Ishikawa (cell line): ENCODE results near the gene PEPD.

Source experiments
- CEBPB ChIP-seq: IDR thresholded peaks from 2 replicates; pipeline ENCODE4 v1.6.1; 2012
- CREB1 ChIP-seq: IDR thresholded peaks from 2 replicates; pipeline ENCODE4 v1.6.1; 2012; ENCODE audit warnings: low read depth
- EGR1 ChIP-seq: IDR thresholded peaks from 2 replicates; pipeline ENCODE4 v1.6.1; 2012
- EP300 ChIP-seq: IDR thresholded peaks from 2 replicates; pipeline ENCODE4 v1.6.1; 2012; ENCODE audit warnings: borderline replicate concordance
- FOXM1 ChIP-seq: IDR thresholded peaks from 2 replicates; pipeline ENCODE4 v1.6.1; 2012; ENCODE audit warnings: low read depth, borderline replicate concordance
- NFIC ChIP-seq: IDR thresholded peaks from 2 replicates; pipeline ENCODE4 v1.6.1; 2012
- RAD21 ChIP-seq: IDR thresholded peaks from 2 replicates; pipeline ENCODE4 v1.6.1; 2012; ENCODE audit warnings: low read depth
- TAF1 ChIP-seq: IDR thresholded peaks from 2 replicates; pipeline ENCODE4 v1.6.1; 2012; ENCODE audit warnings: low read depth, mild to moderate bottlenecking
- TCF12 ChIP-seq: IDR thresholded peaks from 2 replicates; pipeline ENCODE4 v1.6.1; 2012; ENCODE audit warnings: low read depth
- TEAD4 ChIP-seq: IDR thresholded peaks from 2 replicates; pipeline ENCODE4 v1.6.1; 2012
- YY1 ChIP-seq: IDR thresholded peaks from 2 replicates; pipeline ENCODE4 v1.6.1; 2012; ENCODE audit warnings: low read depth
- ZBTB7A ChIP-seq: IDR thresholded peaks from 2 replicates; pipeline ENCODE4 v1.6.1; 2012; ENCODE audit warnings: low read depth
- TF ChIP-seq, protein P1 (sequence below): IDR thresholded peaks from 2 replicates; pipeline ENCODE4 v1.6.1; 2012
- TF ChIP-seq, protein P2 (sequence below): IDR thresholded peaks from 2 replicates; pipeline ENCODE4 v1.6.1; 2012; ENCODE audit warnings: low read depth, mild to moderate bottlenecking
- TF ChIP-seq, protein P3 (sequence below): IDR thresholded peaks from 2 replicates; pipeline ENCODE4 v1.6.1; 2012

The PEPD gene

DNA sequence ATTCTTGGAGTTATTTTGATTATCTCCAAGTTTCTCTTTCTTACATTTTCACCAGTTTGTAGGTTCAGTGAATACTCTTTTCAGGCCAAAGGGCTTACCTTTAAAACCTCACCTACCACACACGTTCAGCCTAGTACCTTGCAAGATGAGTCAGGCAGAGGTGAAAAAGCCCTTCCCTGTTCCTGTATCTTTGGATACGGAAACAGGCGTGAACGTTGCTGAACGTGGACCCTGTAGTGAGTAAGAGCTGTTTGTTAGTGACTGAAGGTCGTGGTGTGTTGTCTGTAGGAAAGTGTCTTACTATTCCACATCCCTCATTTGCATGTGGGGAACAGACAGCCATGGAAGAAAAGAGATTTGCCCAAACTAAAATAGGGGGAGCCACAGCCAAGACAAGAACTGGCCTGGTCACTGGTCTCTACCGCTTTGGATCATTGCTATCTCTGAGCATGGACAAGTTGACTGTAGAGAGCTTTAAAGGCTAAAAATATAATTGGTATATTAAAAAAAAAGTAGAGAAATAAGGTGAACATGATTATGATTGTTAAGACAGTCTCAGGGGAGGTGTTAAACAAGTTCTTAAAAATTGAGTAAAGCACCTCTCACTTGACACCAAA, 144.5 kb downstream of the PEPD start:
- TF ChIP-seq EP300 (no peak), NFIC (no peak), ZBTB7A (no peak), YY1 (no peak), CREB1 (no peak), TCF12 (no peak), TAF1 (no peak), RAD21 (no peak), EGR1 (no peak), CEBPB (no peak), TEAD4 (no peak), FOXM1 (no peak)
- TF ChIP-seq, protein P1, sequence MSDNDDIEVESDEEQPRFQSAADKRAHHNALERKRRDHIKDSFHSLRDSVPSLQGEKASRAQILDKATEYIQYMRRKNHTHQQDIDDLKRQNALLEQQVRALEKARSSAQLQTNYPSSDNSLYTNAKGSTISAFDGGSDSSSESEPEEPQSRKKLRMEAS, result no peak
- TF ChIP-seq, protein P2, sequence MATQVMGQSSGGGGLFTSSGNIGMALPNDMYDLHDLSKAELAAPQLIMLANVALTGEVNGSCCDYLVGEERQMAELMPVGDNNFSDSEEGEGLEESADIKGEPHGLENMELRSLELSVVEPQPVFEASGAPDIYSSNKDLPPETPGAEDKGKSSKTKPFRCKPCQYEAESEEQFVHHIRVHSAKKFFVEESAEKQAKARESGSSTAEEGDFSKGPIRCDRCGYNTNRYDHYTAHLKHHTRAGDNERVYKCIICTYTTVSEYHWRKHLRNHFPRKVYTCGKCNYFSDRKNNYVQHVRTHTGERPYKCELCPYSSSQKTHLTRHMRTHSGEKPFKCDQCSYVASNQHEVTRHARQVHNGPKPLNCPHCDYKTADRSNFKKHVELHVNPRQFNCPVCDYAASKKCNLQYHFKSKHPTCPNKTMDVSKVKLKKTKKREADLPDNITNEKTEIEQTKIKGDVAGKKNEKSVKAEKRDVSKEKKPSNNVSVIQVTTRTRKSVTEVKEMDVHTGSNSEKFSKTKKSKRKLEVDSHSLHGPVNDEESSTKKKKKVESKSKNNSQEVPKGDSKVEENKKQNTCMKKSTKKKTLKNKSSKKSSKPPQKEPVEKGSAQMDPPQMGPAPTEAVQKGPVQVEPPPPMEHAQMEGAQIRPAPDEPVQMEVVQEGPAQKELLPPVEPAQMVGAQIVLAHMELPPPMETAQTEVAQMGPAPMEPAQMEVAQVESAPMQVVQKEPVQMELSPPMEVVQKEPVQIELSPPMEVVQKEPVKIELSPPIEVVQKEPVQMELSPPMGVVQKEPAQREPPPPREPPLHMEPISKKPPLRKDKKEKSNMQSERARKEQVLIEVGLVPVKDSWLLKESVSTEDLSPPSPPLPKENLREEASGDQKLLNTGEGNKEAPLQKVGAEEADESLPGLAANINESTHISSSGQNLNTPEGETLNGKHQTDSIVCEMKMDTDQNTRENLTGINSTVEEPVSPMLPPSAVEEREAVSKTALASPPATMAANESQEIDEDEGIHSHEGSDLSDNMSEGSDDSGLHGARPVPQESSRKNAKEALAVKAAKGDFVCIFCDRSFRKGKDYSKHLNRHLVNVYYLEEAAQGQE, result no peak
- TF ChIP-seq, protein P3, sequence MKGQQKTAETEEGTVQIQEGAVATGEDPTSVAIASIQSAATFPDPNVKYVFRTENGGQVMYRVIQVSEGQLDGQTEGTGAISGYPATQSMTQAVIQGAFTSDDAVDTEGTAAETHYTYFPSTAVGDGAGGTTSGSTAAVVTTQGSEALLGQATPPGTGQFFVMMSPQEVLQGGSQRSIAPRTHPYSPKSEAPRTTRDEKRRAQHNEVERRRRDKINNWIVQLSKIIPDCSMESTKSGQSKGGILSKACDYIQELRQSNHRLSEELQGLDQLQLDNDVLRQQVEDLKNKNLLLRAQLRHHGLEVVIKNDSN, result no peak

DNA sequence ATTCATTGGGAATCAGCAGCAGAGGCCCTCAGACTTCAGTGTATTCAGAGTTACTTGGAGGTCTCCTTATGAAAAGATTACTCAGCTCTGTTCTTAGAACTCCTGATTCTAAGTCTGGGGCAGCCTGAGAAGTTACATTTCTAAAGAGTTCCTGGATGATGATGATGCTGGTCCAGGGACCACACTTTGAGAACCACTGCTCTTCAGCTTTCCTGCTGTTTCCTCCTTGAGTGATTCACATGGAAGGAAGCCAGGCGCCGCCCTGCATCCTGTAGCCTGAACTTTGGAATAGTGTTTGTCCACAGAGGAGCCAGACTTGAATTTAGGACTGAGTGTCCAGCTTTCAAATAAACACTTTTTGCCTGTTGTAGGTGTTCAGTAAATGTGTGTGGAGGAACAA, 145.2 kb downstream of the PEPD start:
- TF ChIP-seq CEBPB, result no peak
- no peak for TF ChIP-seq EP300
- no peak for TF ChIP-seq FOXM1
- no peak for TF ChIP-seq TEAD4
- no peak for TF ChIP-seq YY1
- TF ChIP-seq, protein P1, result no peak
- TF ChIP-seq, protein P2, result no peak
- TF ChIP-seq, protein P3, result no peak
- TF ChIP-seq NFIC, result no peak
- TF ChIP-seq RAD21, result no peak
- TF ChIP-seq EGR1, result no peak

DNA sequence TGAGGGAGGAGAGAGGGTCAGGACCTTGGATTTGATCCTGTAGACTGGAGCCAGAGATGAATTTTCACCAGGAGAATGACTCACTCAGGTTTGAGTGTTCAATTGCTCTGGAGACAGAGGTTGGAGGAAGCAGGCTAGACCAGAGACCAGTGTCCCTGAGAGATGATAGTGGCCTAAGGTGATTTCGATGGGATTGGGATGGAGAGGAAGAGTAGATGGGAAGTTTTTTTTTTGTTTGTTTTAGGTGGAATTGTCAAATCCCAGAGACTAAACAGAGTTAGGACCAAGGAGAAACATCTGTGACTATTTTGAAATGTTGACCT, 145.8 kb downstream of the PEPD start:
- TF ChIP-seq TEAD4, result no peak
- no peak for TF ChIP-seq FOXM1
- no peak for TF ChIP-seq CREB1
- TF ChIP-seq, protein P2, result no peak
- TF ChIP-seq CEBPB, result no peak
- TF ChIP-seq ZBTB7A, result no peak
- TF ChIP-seq EGR1, result no peak
- TF ChIP-seq, protein P3, result no peak
- no peak for TF ChIP-seq TAF1
- TF ChIP-seq TCF12, result no peak
- no peak for TF ChIP-seq EP300
- TF ChIP-seq, protein P1, result no peak
- TF ChIP-seq YY1, result no peak
- no peak for TF ChIP-seq NFIC
- no peak for TF ChIP-seq RAD21
